ENCODE results near the gene DDX3X. TPM values are rescaled to one million over a fixed set of nuclear protein-coding genes. Genes with fewer than 3 reads are reported as not detected.
"Not testable (repeated sequence)": the region's sequence is repeated elsewhere in the genome, so short reads cannot be mapped to it uniquely, and the experiment has no call there.

The DDX3X gene
- total RNA-seq, 1 donor from 2014 or later: 212 TPM

- Mint-ChIP-seq H3K27me3 (ENCODE audit: unreplicated experiment) (no peaks in the 10 kb centered on the region), H3K4me1 (ENCODE audit: unreplicated experiment) (peaks cover 17% of the 10 kb centered on the region), H3K9me3 (ENCODE audit: unreplicated experiment) (peaks cover 4% of the 10 kb centered on the region), H3K36me3 (ENCODE audit: unreplicated experiment) (no peaks in the 10 kb centered on the region), H3K27ac (ENCODE audit: unreplicated experiment) (no peak overlapping the region), H3K4me3 (ENCODE audit: unreplicated experiment) (no peak overlapping the region)
- no peak for TF ChIP-seq CTCF (IDR thresholded peaks at IDR 0.05)
- DNase-seq (ENCODE audit: extremely low spot score, unreplicated experiment): no peak
These were observed 52.4 kb downstream of the DDX3X start for GRCh38 chrX:41386222-41386990.

GRCh38 chrX:41388543-41388942 lies 54.6 kb downstream of the DDX3X start:
- no peaks in the 10 kb centered on the region for H3K27me3 Mint-ChIP-seq (ENCODE audit: unreplicated experiment)
- DNase-seq (ENCODE audit: extremely low spot score, unreplicated experiment): no peak
- H3K9me3 Mint-ChIP-seq (ENCODE audit: unreplicated experiment): peaks cover 4% of the 10 kb centered on the region
- H3K27ac Mint-ChIP-seq (ENCODE audit: unreplicated experiment): no peak overlapping the region
- no peaks in the 10 kb centered on the region for H3K36me3 Mint-ChIP-seq (ENCODE audit: unreplicated experiment)
- peaks cover under 1% of the 10 kb centered on the region for H3K4me1 Mint-ChIP-seq (ENCODE audit: unreplicated experiment)
- no peak overlapping the region for H3K4me3 Mint-ChIP-seq (ENCODE audit: unreplicated experiment)
- no peak for TF ChIP-seq CTCF (IDR thresholded peaks at IDR 0.05)

- TF ChIP-seq CTCF (IDR thresholded peaks at IDR 0.05): no peak
- H3K27ac Mint-ChIP-seq (ENCODE audit: unreplicated experiment): no peak overlapping the region
- DNase-seq (ENCODE audit: extremely low spot score, unreplicated experiment): no peak
- H3K27me3 Mint-ChIP-seq (ENCODE audit: unreplicated experiment): no peaks in the 10 kb centered on the region
- H3K4me1 Mint-ChIP-seq (ENCODE audit: unreplicated experiment): no peaks in the 10 kb centered on the region
- peaks cover 4% of the 10 kb centered on the region for H3K9me3 Mint-ChIP-seq (ENCODE audit: unreplicated experiment)
- no peaks in the 10 kb centered on the region for H3K36me3 Mint-ChIP-seq (ENCODE audit: unreplicated experiment)
- no peak overlapping the region for H3K4me3 Mint-ChIP-seq (ENCODE audit: unreplicated experiment)
These were observed 55.4 kb downstream of the DDX3X start for GRCh38 chrX:41389311-41389888.

- H3K4me3 Mint-ChIP-seq (ENCODE audit: unreplicated experiment); DNase-seq (ENCODE audit: extremely low spot score, unreplicated experiment); H3K4me1 Mint-ChIP-seq (ENCODE audit: unreplicated experiment); H3K27me3 Mint-ChIP-seq (ENCODE audit: unreplicated experiment); H3K36me3 Mint-ChIP-seq (ENCODE audit: unreplicated experiment); H3K9me3 Mint-ChIP-seq (ENCODE audit: unreplicated experiment); H3K27ac Mint-ChIP-seq (ENCODE audit: unreplicated experiment): not testable (repeated sequence)
These were observed 56.6 kb downstream of the DDX3X start for GRCh38 chrX:41390576-41390975.

GRCh38 chrX:41391606-41392005 lies 57.6 kb downstream of the DDX3X start:
- Mint-ChIP-seq H3K9me3 (ENCODE audit: unreplicated experiment) (peaks cover 4% of the 10 kb centered on the region), H3K27me3 (ENCODE audit: unreplicated experiment) (no peaks in the 10 kb centered on the region), H3K4me1 (ENCODE audit: unreplicated experiment) (no peaks in the 10 kb centered on the region), H3K4me3 (ENCODE audit: unreplicated experiment) (no peak overlapping the region), H3K36me3 (ENCODE audit: unreplicated experiment) (no peaks in the 10 kb centered on the region), H3K27ac (ENCODE audit: unreplicated experiment) (no peak overlapping the region)
- TF ChIP-seq CTCF (IDR thresholded peaks at IDR 0.05): no peak
- no peak for DNase-seq (ENCODE audit: extremely low spot score, unreplicated experiment)

Measured in osteocyte (in vitro differentiated cells).